Testis (tissue), 3 donors: ENCODE measurements around the gene MLN. TPM values are rescaled to one million over a fixed set of nuclear protein-coding genes. Genes with fewer than 3 reads are reported as not detected.

ENCODE experiments used
- DNase-seq: peaks from one replicate; pipeline ENCODE4 v3.0.0-alpha.2; 2019
- H3K27ac ChIP-seq, 2 donors: fragments of 200-600 bp; sonication (generic); one replicate each; pipeline ENCODE4 v1.5.1; 2019
- H3K27me3 ChIP-seq: fragments of 200-600 bp; sonication (generic); one replicate; pipeline ENCODE4 v1.5.1; 2019
- H3K36me3 ChIP-seq: fragments of 200-600 bp; sonication (generic); one replicate; pipeline ENCODE4 v1.5.1; 2017; ENCODE audit warnings: low read depth; ENCODE audit errors: missing control alignments
- H3K4me1 ChIP-seq: fragments of 200-600 bp; sonication (generic); one replicate; pipeline ENCODE4 v1.5.1; 2019
- H3K4me3 ChIP-seq, 2 donors: fragments of 200-600 bp; sonication (generic); one replicate each; pipeline ENCODE4 v1.5.1; 2017 to 2019
- H3K9me3 ChIP-seq: fragments of 200-600 bp; sonication (generic); one replicate; pipeline ENCODE4 v1.5.1; 2017
- CTCF ChIP-seq, 3 experiments: fragments of 450-650 bp in 2 of 3; fragments of 200-600 bp in 1 of 3; sonication (generic) in 1 of 3; IDR thresholded peaks; one replicate each; pipeline ENCODE4 v1.5.1; 2016 to 2019; ENCODE audit warnings: antibody characterized with exemption in 3 of 3, mild to moderate bottlenecking in 2 of 3, moderate library complexity in 1 of 3
- POLR2A ChIP-seq: fragments of 450-650 bp; IDR thresholded peaks from one replicate; pipeline ENCODE4 v1.6.1; 2017; ENCODE audit warnings: antibody characterized with exemption, mild to moderate bottlenecking, moderate library complexity
- WGBS, 2 donors: methylation state at CpG; one replicate each; pipeline ENCODE4 v1.1.5; 2018; 5-methylcytosine and 5-hydroxymethylcytosine counted together
- intact Hi-C: fragments of 100-400 bp; cut with DNase I; formaldehyde crosslinking; loops from one replicate; pipeline ENCODE4 v1.15.1; 2023; ENCODE audit warnings: low total_unique reads
- polyA plus RNA-seq: library from polyadenylated mRNA; stranded (reverse); fragments of 350-450 nt; fragmentation: Illumina TruSeq; extraction: RNeasy Lipid Tissue Mini Kit (QIAGEN cat#74804); gene quantifications from one replicate; pipeline ENCODE4 v1.2.3, GENCODE V29; 2014; ENCODE audit warnings: low read depth, low replicate concordance; ENCODE audit not compliant: insufficient read depth
- total RNA-seq, 2 donors: library from RNA; depleted of rRNA; stranded (reverse); fragments of >200 nt; gene quantifications; one replicate each; pipeline ENCODE4 v1.2.3, GENCODE V29; 2016

Gene MLN
- total and polyA plus RNA-seq, 3 donors from 2014 or later: not detected

GRCh38 chr6:33784787-33785186 lies 19.0 kb downstream of the MLN start:
- no peak overlapping the region for H3K4me3 ChIP-seq
- H3K9me3 ChIP-seq: no peaks in the 10 kb centered on the region
- H3K27me3 ChIP-seq: no peaks in the 10 kb centered on the region
- H3K27ac ChIP-seq: no peak overlapping the region
- no peaks in the 10 kb centered on the region for H3K36me3 ChIP-seq
- TF ChIP-seq CTCF (IDR thresholded peaks at IDR 0.05): no peak
- TF ChIP-seq POLR2A: no peak
- no peak for DNase-seq
- peaks cover 16% of the 10 kb centered on the region for H3K4me1 ChIP-seq
- 72 to 78% methylated on average over 12 to 13 of the region's 13 CpGs for WGBS, 2 donors
- intact Hi-C loops: no loop called here

GRCh38 chr6:33783781-33784520 lies 19.9 kb downstream of the MLN start:
- Histone ChIP-seq H3K4me3 (no peak overlapping the region), H3K27ac (no peak overlapping the region), H3K9me3 (no peaks in the 10 kb centered on the region), H3K4me1 (peaks cover 16% of the 10 kb centered on the region), H3K27me3 (no peaks in the 10 kb centered on the region), H3K36me3 (no peaks in the 10 kb centered on the region)
- WGBS, 2 donors: 91 to 95% methylated on average over 6 to 10 of the region's 10 CpGs
- no peak for TF ChIP-seq CTCF (IDR thresholded peaks at IDR 0.05)
- no peak for TF ChIP-seq POLR2A
- intact Hi-C loops: no loop called here
- no peak for DNase-seq

- intact Hi-C loops: no loop called here
- peaks cover 13% of the 10 kb centered on the region for H3K4me1 ChIP-seq
- H3K4me3 ChIP-seq: no peak overlapping the region
- TF ChIP-seq CTCF (IDR thresholded peaks at IDR 0.05): no peak
- no peak for TF ChIP-seq POLR2A
- H3K9me3 ChIP-seq: no peaks in the 10 kb centered on the region
- no peaks in the 10 kb centered on the region for H3K36me3 ChIP-seq
- no peak for DNase-seq
- no peaks in the 10 kb centered on the region for H3K27me3 ChIP-seq
- 94 to 100% methylated on average over 4 to 5 of the region's 5 CpGs for WGBS, 2 donors
- no peak overlapping the region for H3K27ac ChIP-seq
Measured at GRCh38 chr6:33782561-33782960, 21.2 kb downstream of the MLN start.

- Histone ChIP-seq H3K27ac (peak overlapping the region in 1 of 2 donors; percentile 19), H3K4me3 (no peak overlapping the region), H3K4me1 (peaks cover under 1% of the 10 kb centered on the region), H3K36me3 (peaks cover 4% of the 10 kb centered on the region), H3K27me3 (no peaks in the 10 kb centered on the region), H3K9me3 (no peaks in the 10 kb centered on the region)
- TF ChIP-seq POLR2A (no peak), CTCF (IDR thresholded peaks at IDR 0.05) (no peak)
- no peak for DNase-seq
- 64 to 87% methylated on average over 15 to 16 of the region's 16 CpGs for WGBS, 2 donors
- intact Hi-C loops: no loop called here
Measured at GRCh38 chr6:33781131-33781975, 22.4 kb downstream of the MLN start.
